GM13976 (cell line): ENCODE results near the gene ETV5.
A peak's percentile ranks its signal among the peaks of the same experiment; 100 is the strongest.

ENCODE experiments used
- DNase-seq: peaks from one replicate; pipeline ENCODE4 v3.0.0; 2012; ENCODE audit warnings: low spot score
- in situ Hi-C: fragments of 300-500 bp; cut with MboI; formaldehyde crosslinking; loops from one replicate; pipeline ENCODE4 v1.12.0; 2022; ENCODE audit warnings: low sequenced_read_pairs, mixed read lengths, inconsistent platforms; ENCODE audit not compliant: unreplicated experiment
- TF ChIP-seq, protein P1 (sequence below): IDR thresholded peaks from 2 replicates; pipeline ENCODE4 v1.5.1; 2012; ENCODE audit warnings: borderline replicate concordance, mild to moderate bottlenecking; ENCODE audit not compliant: insufficient read depth; ENCODE audit errors: extremely low read depth, missing control alignments, control extremely low read depth

Gene ETV5

DNA sequence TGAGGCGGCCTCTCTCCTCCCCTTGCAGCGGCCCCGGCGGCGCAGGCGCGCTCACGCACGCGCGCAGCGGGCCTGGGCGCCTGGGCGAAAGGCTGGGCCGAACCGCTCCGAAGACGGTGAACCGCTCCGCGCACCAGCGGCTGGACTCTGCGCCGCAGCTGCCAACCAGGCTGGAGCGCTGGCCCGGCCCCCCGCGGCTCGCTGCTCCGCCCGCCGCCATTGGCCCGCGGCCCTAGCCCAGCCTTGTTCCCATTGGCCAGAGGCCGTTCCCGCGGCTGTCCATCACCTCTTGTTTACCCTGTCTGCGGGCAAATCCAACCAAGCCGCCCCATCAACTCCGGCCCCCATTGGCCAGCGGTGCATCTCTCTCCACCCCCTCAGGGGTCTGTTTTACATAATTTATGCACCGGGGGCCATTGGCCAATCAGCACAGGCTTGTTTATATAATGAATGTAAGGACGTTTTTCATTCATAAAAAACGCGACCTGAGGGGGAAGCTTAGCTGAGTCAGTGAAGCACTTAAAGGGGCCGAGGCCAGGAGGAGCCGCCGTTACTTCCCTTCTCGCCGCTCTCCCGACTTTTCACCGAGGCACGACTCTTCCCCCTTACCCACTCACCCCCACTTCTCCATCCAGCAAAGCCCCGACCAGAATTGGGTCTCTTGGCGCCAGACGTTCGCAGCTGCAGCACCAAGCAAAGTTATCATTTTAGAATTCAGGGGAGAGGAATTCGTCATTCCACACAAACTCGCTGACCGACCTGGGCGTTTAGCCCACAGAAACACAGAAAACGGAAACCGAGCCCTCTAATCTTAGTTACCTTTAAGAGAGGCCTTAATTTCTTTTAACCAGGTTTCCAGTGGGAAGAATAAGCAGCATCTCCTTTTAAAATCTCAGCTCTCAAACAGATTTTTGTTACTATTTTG is at the start of gene ETV5:
Gene ETV5 (minus strand): TSS at position 149 of the 925 bp plus-strand sequence. CDS start 3,221 bp downstream, outside the sequence.
- DNase-seq: peak; percentile 98
- in situ Hi-C loops: no loop called here
- TF ChIP-seq, protein P1, sequence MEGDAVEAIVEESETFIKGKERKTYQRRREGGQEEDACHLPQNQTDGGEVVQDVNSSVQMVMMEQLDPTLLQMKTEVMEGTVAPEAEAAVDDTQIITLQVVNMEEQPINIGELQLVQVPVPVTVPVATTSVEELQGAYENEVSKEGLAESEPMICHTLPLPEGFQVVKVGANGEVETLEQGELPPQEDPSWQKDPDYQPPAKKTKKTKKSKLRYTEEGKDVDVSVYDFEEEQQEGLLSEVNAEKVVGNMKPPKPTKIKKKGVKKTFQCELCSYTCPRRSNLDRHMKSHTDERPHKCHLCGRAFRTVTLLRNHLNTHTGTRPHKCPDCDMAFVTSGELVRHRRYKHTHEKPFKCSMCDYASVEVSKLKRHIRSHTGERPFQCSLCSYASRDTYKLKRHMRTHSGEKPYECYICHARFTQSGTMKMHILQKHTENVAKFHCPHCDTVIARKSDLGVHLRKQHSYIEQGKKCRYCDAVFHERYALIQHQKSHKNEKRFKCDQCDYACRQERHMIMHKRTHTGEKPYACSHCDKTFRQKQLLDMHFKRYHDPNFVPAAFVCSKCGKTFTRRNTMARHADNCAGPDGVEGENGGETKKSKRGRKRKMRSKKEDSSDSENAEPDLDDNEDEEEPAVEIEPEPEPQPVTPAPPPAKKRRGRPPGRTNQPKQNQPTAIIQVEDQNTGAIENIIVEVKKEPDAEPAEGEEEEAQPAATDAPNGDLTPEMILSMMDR: no peak

DNA sequence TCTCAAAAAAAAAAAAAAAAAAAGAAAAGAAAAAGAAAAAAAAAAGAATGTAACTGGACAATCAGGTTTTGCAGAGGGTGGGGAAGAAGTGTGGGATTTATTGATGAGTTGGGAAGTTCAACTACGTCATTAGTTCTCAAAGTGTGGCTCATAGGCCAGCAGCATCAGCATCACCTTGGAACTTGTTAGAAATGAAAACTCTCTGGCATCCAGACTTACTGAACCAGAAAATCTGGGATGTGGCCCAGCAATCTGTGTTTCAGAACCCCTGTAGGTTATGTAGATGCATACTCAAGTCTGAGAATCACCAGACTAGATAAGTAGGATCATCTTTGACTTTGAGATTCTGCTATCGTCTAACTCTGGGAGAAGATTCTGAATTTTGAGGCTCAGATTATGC is 45.8 kb upstream of the ETV5 start:
- no peak for DNase-seq
- TF ChIP-seq, protein P1: no peak
- in situ Hi-C loops: no loop called here

DNA sequence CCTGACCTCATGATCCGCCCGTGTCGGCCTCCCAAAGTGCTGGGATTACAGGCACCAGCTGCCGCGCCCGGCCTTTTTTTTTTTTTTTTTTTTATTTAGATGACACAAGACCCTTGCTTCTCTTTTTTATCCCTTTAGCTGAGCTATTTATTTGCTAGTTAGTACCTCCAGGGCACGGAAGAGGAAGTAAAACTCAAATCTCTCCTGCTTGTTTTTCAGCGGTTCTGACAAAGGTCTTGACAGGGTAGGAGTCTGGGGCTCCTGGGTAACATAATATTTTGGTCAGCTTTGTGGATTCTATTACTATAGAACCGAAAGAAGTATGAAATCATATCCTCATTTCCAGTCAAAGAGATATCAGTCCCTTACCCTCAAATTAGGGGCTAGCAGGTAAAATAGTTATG is 44.0 kb upstream of the ETV5 start:
- DNase-seq: peak; percentile 80
- TF ChIP-seq, protein P1: no peak
- in situ Hi-C loops: no loop called here

DNA sequence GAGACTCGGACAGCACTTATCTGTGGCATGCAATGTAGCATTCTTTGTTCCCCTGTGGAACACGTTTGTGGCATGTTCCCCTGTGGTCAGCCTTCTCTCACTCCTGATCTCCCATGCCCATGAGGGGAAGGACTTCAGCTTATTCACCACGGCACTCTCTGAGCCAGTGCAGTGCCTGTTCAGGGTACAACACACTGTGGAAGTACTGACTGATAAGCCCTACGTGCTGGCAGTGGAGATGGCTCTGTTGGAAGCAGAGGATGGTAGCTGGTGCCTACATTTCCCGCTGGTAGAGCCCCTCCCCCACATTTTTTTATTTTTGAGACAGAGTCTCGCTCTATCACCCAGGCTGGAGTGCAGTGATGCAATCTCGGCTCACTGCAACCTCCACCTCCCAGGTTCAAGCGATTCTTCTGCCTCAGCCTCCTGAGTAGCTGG is 43.5 kb upstream of the ETV5 start:
- DNase-seq: no peak
- in situ Hi-C loops: no loop called here
- TF ChIP-seq, protein P1: no peak

DNA sequence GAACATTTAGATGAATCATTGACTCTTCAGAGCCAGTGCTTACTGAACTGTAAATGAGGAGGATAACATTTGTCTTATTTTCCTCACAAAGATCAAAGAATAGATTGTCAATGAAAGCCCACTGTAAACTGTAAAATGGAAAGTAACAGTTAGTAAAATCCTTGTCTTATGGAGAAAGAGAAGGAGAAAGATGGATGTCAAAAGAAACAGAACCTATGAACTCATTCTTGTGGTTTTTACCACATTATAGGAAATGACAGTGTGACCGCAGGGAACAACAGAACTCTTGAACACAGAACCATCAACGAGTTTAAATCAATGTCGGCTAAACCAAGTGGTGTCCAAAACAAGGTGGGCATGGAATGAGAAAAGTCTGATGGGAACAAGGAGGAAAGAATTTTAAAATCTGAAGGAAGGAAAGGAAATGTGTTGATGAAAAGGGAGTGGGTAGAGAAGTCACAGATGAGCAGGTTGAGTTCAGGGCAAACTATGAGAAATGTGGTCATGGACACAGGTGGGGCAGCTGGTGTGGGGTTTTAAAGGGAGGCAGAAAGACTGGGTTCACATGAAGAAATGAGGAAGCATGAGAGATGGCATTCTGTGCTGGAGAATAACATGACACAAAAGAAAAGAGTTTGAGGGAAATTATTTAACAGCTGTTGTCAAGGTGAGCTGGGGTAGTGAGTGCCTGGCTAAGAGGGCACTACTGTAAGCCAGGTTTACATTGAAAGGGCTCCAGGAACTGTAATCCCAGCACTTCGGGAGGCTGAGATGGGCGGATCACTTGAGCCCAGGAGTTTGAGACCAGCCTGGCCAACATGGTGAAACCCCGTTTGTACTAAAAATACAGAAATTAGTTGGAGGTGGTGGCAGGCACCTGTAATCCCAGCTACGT is 42.4 kb upstream of the ETV5 start:
- DNase-seq: no peak
- TF ChIP-seq, protein P1: no peak
- in situ Hi-C loops: no loop called here
